ENCODE data around the gene TRPC4AP. TPM values are rescaled to one million over a fixed set of nuclear protein-coding genes. Genes with fewer than 3 reads are reported as not detected.

TRPC4AP gene
- total RNA-seq, 1 experiment from 2014 or later: 79.0 TPM

- no TSS peak for BruUV-seq (replicated peaks)
- CTCF ChIA-PET: interaction anchor here (0.6 to 1.1 kb wide), 2 partner anchors 19 to 24 kb away, joined by 3 read pairs; no protein-coding TSS in a partner anchor
- Mint-ChIP-seq H3K36me3 (ENCODE audit: insufficient read depth, unreplicated experiment) (peaks cover 62% of the 10 kb centered on the region), H3K4me3 (ENCODE audit: low read depth, unreplicated experiment) (no peak overlapping the region), H3K27me3 (ENCODE audit: unreplicated experiment) (peaks cover 35% of the 10 kb centered on the region), H3K9me3 (ENCODE audit: low read depth, unreplicated experiment) (no peaks in the 10 kb centered on the region), H3K4me1 (ENCODE audit: low read depth, unreplicated experiment) (peaks cover 18% of the 10 kb centered on the region), H3K27ac (ENCODE audit: unreplicated experiment) (peak overlapping the region; percentile 7)
- intact Hi-C loops (cut with micrococcal nuclease; ENCODE audit: unreplicated experiment): no loop called here
- DNase-seq: no peak
- no peak for TF ChIP-seq CTCF (IDR thresholded peaks at IDR 0.05; ENCODE audit: unreplicated experiment)
Measured at GRCh38 chr20:34988191-34988540, 104.4 kb downstream of the TRPC4AP start.

- intact Hi-C loops (cut with micrococcal nuclease; ENCODE audit: unreplicated experiment): no loop called here
- CTCF ChIA-PET: interaction anchor here (0.6 to 1.1 kb wide), 2 partner anchors 19 to 25 kb away, joined by 3 read pairs; no protein-coding TSS in a partner anchor
- peaks cover 56% of the 10 kb centered on the region for H3K36me3 Mint-ChIP-seq (ENCODE audit: insufficient read depth, unreplicated experiment)
- no peak overlapping the region for H3K4me3 Mint-ChIP-seq (ENCODE audit: low read depth, unreplicated experiment)
- H3K4me1 Mint-ChIP-seq (ENCODE audit: low read depth, unreplicated experiment): peaks cover 18% of the 10 kb centered on the region
- H3K9me3 Mint-ChIP-seq (ENCODE audit: low read depth, unreplicated experiment): no peaks in the 10 kb centered on the region
- peaks cover 36% of the 10 kb centered on the region for H3K27me3 Mint-ChIP-seq (ENCODE audit: unreplicated experiment)
- BruUV-seq (replicated peaks): TSS peak; percentile 18
- no peak for TF ChIP-seq CTCF (IDR thresholded peaks at IDR 0.05; ENCODE audit: unreplicated experiment)
- no peak for DNase-seq
- H3K27ac Mint-ChIP-seq (ENCODE audit: unreplicated experiment): peak overlapping the region; percentile 7
Measured at GRCh38 chr20:34987288-34988190, 105.1 kb downstream of the TRPC4AP start.

GRCh38 chr20:34986311-34987287 is 106.0 kb downstream of the TRPC4AP start:
- intact Hi-C loops (cut with micrococcal nuclease; ENCODE audit: unreplicated experiment): no loop called here
- CTCF ChIA-PET: interaction anchor here (1.1 kb wide), 1 partner anchor 18 kb away, joined by 3 read pairs; no protein-coding TSS in a partner anchor
- H3K27ac Mint-ChIP-seq (ENCODE audit: unreplicated experiment): peak overlapping the region; percentile 32
- H3K4me3 Mint-ChIP-seq (ENCODE audit: low read depth, unreplicated experiment): no peak overlapping the region
- H3K9me3 Mint-ChIP-seq (ENCODE audit: low read depth, unreplicated experiment): no peaks in the 10 kb centered on the region
- H3K4me1 Mint-ChIP-seq (ENCODE audit: low read depth, unreplicated experiment): peaks cover 18% of the 10 kb centered on the region
- TF ChIP-seq CTCF (IDR thresholded peaks at IDR 0.05; ENCODE audit: unreplicated experiment): no peak
- H3K27me3 Mint-ChIP-seq (ENCODE audit: unreplicated experiment): peaks cover 36% of the 10 kb centered on the region
- BruUV-seq (replicated peaks): no TSS peak
- DNase-seq: no peak
- peaks cover 53% of the 10 kb centered on the region for H3K36me3 Mint-ChIP-seq (ENCODE audit: insufficient read depth, unreplicated experiment)
